Measurements from ENCODE around the gene DUOX2.
"Not testable (repeated sequence)": the region's sequence is repeated elsewhere in the genome, so short reads cannot be mapped to it uniquely, and the experiment has no call there.

Gene DUOX2

DNA sequence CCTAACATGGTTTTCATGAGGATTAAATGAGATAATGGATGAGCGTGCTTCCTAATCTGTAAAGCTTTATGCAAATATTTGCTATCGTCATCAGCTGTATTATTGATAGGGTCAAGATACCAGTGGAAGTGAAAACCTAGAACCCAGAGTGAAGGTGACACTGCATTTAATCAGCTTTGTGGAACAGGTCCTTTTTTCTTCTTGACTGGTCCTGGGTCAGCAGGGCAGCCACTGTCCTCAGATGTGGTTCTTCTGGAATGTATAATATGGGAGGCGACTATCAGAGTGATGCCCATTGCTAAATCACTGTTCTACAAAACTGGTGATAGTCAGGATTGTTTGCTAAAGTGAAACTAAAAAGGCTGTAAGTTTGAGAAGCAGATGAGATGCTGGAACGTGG lies 49.6 kb downstream of the DUOX2 start:
- no peak for DNase-seq

DNA sequence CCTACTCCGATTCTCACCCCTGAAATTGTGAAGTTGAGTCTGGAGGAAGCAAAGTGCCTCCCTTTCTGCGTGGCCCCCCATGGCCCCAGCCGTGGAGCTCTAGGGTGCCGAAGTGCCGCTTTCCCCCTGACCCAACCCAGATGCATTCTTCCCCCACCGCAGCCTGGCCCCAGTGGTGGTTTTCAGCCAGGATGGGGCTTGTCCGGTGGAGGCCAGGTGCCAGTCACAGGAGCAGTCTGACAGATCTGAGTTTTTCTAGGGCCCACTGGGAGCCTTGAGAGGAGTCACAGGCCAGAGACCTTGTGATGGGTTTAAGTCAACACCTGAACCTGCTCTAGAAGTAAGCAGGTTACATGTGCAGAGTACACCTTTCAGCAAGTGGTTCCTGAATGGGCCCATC lies 51.7 kb downstream of the DUOX2 start:
- DNase-seq = not testable (repeated sequence)

DNA sequence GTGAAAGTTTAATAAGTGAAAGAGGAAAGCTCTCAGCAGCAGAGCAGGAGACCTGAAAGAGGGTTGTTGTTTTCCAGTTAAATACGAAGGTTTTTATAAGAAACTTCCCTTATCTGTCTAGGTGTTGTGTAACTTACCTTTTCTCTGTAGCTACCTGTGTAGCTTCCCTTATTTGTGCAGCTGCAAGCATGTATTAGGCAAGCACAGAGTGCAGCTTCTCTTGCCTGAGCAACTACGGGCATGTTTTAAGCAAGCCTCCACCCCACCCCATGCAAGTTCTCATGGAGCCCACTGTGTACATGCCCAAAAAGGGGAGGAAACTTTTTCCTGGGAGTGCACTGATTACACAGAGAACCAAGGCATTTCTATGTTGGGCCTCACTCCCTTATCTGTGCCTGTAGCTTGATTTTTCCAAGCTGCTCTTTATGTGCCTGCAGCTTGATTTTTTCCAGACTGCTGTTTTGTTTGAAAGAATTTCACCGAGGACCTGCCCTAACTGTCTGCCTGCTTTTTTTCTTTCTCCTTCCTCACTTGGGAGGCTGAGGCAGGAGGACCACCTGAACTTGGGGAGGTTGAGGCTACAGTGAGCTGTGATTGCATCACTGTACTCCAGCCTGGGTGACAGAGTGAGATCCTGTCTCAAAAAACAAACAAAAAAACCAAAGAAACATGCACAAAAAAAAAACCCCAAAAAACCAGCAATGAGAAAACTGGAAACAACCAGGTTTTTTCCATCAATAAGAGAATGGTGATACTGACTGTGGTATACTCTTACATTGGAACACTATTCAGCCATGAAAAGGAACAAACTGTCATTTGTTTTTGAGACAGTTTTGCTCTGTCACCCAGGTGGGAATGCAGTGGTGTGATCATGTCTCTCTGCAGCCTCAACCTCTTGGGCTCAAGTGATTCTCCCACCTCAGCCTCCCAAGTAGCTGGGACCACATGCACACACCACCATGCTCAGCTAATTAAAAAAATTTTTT lies 55.0 kb downstream of the DUOX2 start:
- DNase-seq = not testable (repeated sequence)

DNA sequence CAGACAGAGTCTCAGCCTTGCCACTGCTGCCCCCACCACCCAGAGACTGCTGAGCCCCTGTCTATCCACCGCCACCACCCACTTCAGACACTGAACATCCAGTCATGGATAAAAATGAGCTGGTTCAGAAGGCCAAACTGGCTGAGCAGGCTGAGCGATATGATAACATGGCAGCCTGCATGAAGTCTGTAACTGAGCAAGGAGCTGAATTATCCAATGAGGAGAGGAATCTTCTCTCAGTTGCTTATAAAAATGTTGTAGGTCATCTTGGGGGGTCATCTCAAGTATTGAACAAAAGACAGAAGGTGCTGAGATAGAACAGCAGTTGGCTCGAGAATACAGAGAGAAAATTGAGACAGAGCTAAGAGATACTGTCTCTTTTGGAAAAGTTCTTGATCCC lies 61.3 kb downstream of the DUOX2 start:
- not testable (repeated sequence) for DNase-seq

DNA sequence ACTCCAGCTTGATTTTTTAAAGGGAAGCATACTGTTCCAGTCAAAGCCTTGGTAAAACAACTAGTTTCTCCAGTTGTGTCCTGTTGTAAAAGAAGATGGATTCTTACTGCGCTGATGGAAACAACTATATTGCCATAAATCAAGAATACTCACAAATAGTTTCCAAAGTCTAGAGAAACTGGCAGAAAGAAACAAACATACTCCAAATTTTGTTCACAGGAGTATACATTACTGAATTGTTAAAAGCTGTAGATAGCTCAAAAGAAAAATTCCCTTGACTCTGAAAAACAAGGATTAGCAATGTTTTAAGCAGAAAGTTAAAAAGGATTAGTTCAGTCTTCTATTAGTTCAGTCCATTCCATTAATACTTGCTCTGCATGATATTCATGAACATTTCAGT lies 63.4 kb downstream of the DUOX2 start:
- DNase-seq = no peak

DNA sequence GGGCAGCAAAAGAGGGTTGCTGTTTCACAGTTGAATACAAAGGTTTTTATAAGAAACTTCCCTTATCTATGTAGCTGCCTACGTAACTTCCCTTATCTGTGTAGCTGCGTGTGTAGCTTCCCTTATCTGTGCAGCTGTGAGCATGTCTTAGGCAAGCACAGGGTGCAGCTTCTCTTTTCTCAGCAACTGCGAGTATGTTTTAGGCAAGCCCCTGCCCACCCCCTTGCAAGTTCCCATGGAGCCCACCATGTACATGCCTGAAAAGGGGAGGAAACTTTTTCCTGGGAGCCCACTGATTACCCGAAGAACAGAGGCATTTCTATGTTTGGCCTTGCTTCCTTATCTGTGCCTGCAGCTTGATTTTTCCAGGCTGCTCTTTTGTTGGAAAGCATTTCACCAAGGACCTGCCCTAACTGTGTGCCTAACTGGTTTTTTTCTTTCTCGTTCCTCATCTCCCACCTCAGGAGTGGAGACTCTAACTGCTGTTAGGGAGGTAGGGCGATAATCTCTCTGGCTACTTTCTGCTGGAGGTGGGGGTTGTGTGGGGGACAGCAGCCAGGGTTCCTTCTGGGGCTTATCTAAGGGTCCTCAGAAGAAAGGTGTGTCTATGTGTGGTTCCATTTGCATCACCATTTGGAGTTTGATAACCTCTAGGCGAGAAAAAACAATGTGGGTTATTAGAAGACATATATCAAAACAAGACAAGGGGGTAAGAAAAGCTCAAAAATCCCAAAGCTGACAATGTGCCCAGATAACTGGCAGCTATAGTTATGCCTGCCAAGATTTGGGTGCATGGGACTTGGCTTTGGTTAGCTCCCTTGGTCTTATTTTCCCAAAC lies 65.0 kb downstream of the DUOX2 start:
- DNase-seq = no peak

DNA sequence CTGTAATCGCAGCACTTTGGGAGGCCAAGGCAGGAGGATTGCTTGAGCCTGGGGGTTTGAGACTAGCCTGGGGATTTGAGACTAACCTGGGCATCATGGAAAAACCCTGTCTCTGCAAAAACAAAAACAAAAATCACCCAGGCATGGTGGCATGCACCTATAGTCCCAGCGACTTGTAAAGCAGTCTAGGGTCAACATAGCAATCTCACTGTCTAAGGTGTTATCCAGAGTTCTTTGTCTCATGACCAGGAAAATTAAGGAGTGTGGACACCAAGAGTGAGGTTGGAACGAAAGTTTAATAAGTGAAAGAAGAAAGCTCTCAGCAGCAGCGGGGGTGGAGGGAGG lies 65.6 kb downstream of the DUOX2 start:
- DNase-seq = not testable (repeated sequence)

DNA sequence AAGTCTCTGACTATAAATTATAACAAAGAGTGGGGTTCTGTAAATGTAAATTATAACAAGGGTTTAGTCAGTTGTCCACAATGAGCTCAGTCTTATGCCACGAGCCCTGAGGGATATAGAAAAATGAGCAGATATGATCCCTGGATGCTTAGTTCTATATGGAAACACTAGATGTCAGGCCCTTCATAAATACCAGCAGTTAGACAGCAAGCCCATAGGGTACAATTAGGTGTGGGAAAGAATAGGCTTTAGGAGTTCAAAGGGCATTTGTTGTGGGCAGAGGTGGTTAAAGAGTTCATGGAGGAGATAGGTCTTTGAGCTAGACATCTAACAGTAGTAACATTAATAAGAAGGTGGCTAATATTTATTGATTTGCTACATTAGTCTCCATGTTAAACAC lies 69.7 kb downstream of the DUOX2 start:
- DNase-seq = not testable (repeated sequence)

DNA sequence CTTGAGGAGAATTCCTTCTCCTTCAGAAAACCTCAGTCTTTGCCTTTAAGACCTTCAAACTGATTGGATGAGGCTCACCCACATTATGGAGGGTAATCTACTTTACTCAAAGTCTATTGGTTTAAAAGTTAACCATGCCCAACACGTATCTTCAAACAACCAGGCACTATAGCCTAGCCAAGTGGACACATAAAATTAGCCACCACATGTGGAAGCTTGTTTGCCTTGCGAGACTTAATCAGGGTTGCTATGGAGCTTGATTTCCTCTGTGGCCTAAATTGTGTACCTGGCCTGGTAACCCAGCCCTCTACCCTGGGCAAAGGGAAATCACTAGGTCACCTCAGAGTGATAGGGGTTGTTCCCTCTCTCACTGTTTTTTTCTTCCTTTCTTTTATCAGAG lies 71.1 kb downstream of the DUOX2 start:
- DNase-seq = not testable (repeated sequence)

Measured in activated T-cell treated with anti-CD3 and anti-CD28 coated beads, Interleukin-2, amount 50 U/mL, for 48 hours (primary cell).